A549 (cell line): ENCODE measurements around the gene TNS1. TPM values are rescaled to one million over a fixed set of nuclear protein-coding genes. Genes with fewer than 3 reads are reported as not detected.

Experiments
- ATAC-seq, 2 experiments: fragments of 200-7000 bp in 1 of 2; fragments of >200 bp in 1 of 2; cut with Nextera tagmentation in 1 of 2; cut with Tn5 transposase in 1 of 2; 3 replicates each; pipeline versions ENCODE4 v1.8.0 to v1.9.1; 2018 to 2020; ENCODE audit warnings: mild to moderate bottlenecking in 1 of 2, moderate library complexity in 1 of 2
- CTCF ChIA-PET: fragments of 300-600 bp; sonication (Branson Sonifier 250); formaldehyde crosslinking; extraction: SDS; loops from one replicate; lab custom pipeline; 2021; ENCODE audit warnings: antibody characterized with exemption, inconsistent platforms; lab: Yijun Ruan, JAX
- POLR2A ChIA-PET: fragments of 350-600 bp; formaldehyde crosslinking; extraction: SDS; loops from one replicate; lab custom pipeline; 2021; ENCODE audit warnings: antibody characterized with exemption, inconsistent platforms; lab: Yijun Ruan, JAX
- DNase-seq, 2 experiments: peaks; one replicate each; pipeline versions ENCODE4 v3.0.0 to v3.0.0-alpha.2; 2011 to 2016; ENCODE audit warnings: low read depth in 1 of 2, low spot score in 1 of 2
- FAIRE-seq: peaks from 2 replicates; lab custom pipeline; 2011; peaks lifted over from hg19 to GRCh38; lab: Jason Lieb, UNC
- H3K27ac ChIP-seq, 2 experiments: fragments of >200 bp; sonication (Bioruptor Twin); formaldehyde crosslinking; 3 replicates each; pipeline ENCODE4 v1.5.1; 2016 to 2017
- H3K4me1 ChIP-seq: fragments of >200 bp; sonication (Bioruptor Twin); formaldehyde crosslinking; 3 replicates; pipeline ENCODE4 v1.6.1; 2016
- H3K4me2 ChIP-seq: fragments of >200 bp; sonication (Bioruptor Twin); formaldehyde crosslinking; 3 replicates; pipeline ENCODE4 v1.6.1; 2016
- H3K4me3 ChIP-seq: fragments of >200 bp; sonication (Bioruptor Twin); formaldehyde crosslinking; 3 replicates; pipeline ENCODE4 v1.5.1; 2016
- H3K9me3 ChIP-seq: fragments of >200 bp; sonication (Bioruptor Twin); formaldehyde crosslinking; 3 replicates; pipeline ENCODE4 v1.6.1; 2016
- ATOH8 ChIP-seq: fragments of 250-450 bp; sonication (Bioruptor Pico); IDR thresholded peaks from 2 replicates; pipeline ENCODE4 v1.5.0; 2020; ENCODE audit warnings: low read depth, mild to moderate bottlenecking, moderate library complexity
- BHLHE40 ChIP-seq: IDR thresholded peaks from 2 replicates; pipeline ENCODE4 v1.6.1; 2012; ENCODE audit warnings: low read depth, low read length, inconsistent platforms
- CEBPB ChIP-seq, 2 experiments: fragments of >200 bp in 1 of 2; sonication (Bioruptor Twin) in 1 of 2; formaldehyde crosslinking in 1 of 2; IDR thresholded peaks; 2 replicates each; pipeline ENCODE4 v1.6.1; 2012 to 2016
- ELK1 ChIP-seq: fragments of 150-350 bp; IDR thresholded peaks from 2 replicates; pipeline ENCODE4 v1.6.1; 2014; ENCODE audit warnings: low read depth, mild to moderate bottlenecking, low read length
- EP300 ChIP-seq, 2 experiments: fragments of >200 bp; sonication (Bioruptor Twin); formaldehyde crosslinking; IDR thresholded peaks; 2 replicates in 1 of 2; 3 replicates in 1 of 2; pipeline ENCODE4 v1.6.1; 2016 to 2017
- ESRRA ChIP-seq: fragments of 150-350 bp; IDR thresholded peaks from 2 replicates; pipeline ENCODE4 v1.6.1; 2014; ENCODE audit warnings: mild to moderate bottlenecking, low read length, borderline replicate concordance
- FOXS1 ChIP-seq: fragments of 250-450 bp; sonication (Bioruptor Pico); IDR thresholded peaks from 2 replicates; pipeline ENCODE4 v1.5.0; 2020; ENCODE audit warnings: mild to moderate bottlenecking, moderate library complexity
- HOXB13 ChIP-seq: fragments of 250-450 bp; sonication (Bioruptor Pico); IDR thresholded peaks from 2 replicates; pipeline ENCODE4 v1.5.0; 2020; ENCODE audit warnings: low read depth, mild to moderate bottlenecking, moderate library complexity
- MAZ ChIP-seq: fragments of 150-350 bp; IDR thresholded peaks from 2 replicates; pipeline ENCODE4 v1.6.1; 2014; ENCODE audit warnings: antibody characterized with exemption, low read depth, low read length, borderline replicate concordance
- NFE2L2 ChIP-seq: fragments of 150-350 bp; conservative IDR thresholded peaks from 2 replicates; pipeline ENCODE4 v1.6.1; 2014; ENCODE audit warnings: low read length
- PHF8 ChIP-seq: fragments of 200-600 bp; sonication (generic); IDR thresholded peaks from 2 replicates; pipeline ENCODE4 v1.6.1; 2016; ENCODE audit warnings: low read depth, mild to moderate bottlenecking, antibody characterized with exemption, moderate library complexity, borderline replicate concordance
- POLR2AphosphoS2 ChIP-seq: conservative IDR thresholded peaks from 2 replicates; pipeline ENCODE4 v1.6.1; 2012; ENCODE audit warnings: low read length, improper control_type of control experiment, inconsistent platforms
- RAD21 ChIP-seq, 2 experiments: fragments of >200 bp in 1 of 2; sonication (Bioruptor Twin) in 1 of 2; formaldehyde crosslinking in 1 of 2; IDR thresholded peaks in 1 of 2; conservative IDR thresholded peaks in 1 of 2; 2 replicates in 1 of 2; 3 replicates in 1 of 2; pipeline ENCODE4 v1.6.1; 2012 to 2018; ENCODE audit warnings: inconsistent platforms in 1 of 2
- RARB ChIP-seq: fragments of 250-450 bp; sonication (Bioruptor Pico); IDR thresholded peaks from 2 replicates; pipeline ENCODE4 v1.8.0; 2021; ENCODE audit warnings: mild to moderate bottlenecking, moderate library complexity
- RNF2 ChIP-seq: fragments of 200-600 bp; sonication (generic); IDR thresholded peaks from 2 replicates; pipeline ENCODE4 v1.6.1; 2016; ENCODE audit warnings: low read depth, mild to moderate bottlenecking, antibody characterized with exemption, moderate library complexity, borderline replicate concordance
- SMC3 ChIP-seq: fragments of >200 bp; sonication (Bioruptor Twin); formaldehyde crosslinking; IDR thresholded peaks from 3 replicates; pipeline ENCODE4 v1.6.1; 2018; ENCODE audit warnings: inconsistent platforms
- ZC3H11A ChIP-seq: fragments of 450-650 bp; IDR thresholded peaks from 2 replicates; pipeline ENCODE4 v1.6.1; 2014; ENCODE audit warnings: antibody characterized with exemption, mild to moderate bottlenecking
- WGBS: methylation state at CpG from one replicate; pipeline ENCODE4 v1.1.6; 2017; ENCODE audit errors: missing lambda C conversion rate; 5-methylcytosine and 5-hydroxymethylcytosine counted together
- polyA plus RNA-seq, 4 experiments: library from polyadenylated mRNA; depleted of rRNA in 3 of 4; stranded (reverse); fragments of >200 nt; fragmentation: RNase III in 1 of 4; extraction: RNeasy Plus Mini Kit Qiagen cat#74134 plus additional on column Dnase treatment in 1 of 4; gene quantifications; 2 replicates in 3 of 4; 3 replicates in 1 of 4; pipeline ENCODE4 v1.2.3, GENCODE V29; 2011 to 2017
- TF ChIP-seq, protein P1 (sequence below): fragments of 450-650 bp; IDR thresholded peaks from 2 replicates; pipeline ENCODE4 v1.6.1; 2014; ENCODE audit warnings: antibody characterized with exemption
- TF ChIP-seq, protein P2 (sequence below): fragments of >200 bp; sonication (Bioruptor Twin); formaldehyde crosslinking; IDR thresholded peaks from 3 replicates; pipeline ENCODE4 v1.6.1; 2016
- TF ChIP-seq, protein P3 (sequence below): IDR thresholded peaks from 2 replicates; pipeline ENCODE4 v1.6.1; 2012
- TF ChIP-seq, protein P4 (sequence below): IDR thresholded peaks from 2 replicates; pipeline ENCODE4 v1.6.1; 2012
- TF ChIP-seq, protein P5 (sequence below): fragments of >200 bp; sonication (Bioruptor Twin); formaldehyde crosslinking; IDR thresholded peaks from 3 replicates; pipeline ENCODE4 v1.5.1; 2016

Gene TNS1
- polyA plus RNA-seq, 2 of the 4 experiments (the other 2 are of a cell fraction): 4.9 to 10.6 TPM

GRCh38 chr2:218040883-218041282 is 38.1 kb upstream of the TNS1 start:
- DNase-seq (no peak), FAIRE-seq (no peak), ATAC-seq (no peak)
- Histone ChIP-seq H3K27ac (no peak overlapping the region), H3K4me3 (no peak overlapping the region), H3K4me2 (no peak overlapping the region), H3K4me1 (no peaks in the 10 kb centered on the region), H3K9me3 (no peaks in the 10 kb centered on the region)
- ChIA-PET POLR2A (no interaction called here), CTCF (interaction anchor here (1.6 to 12.5 kb wide), 3 partner anchors 28 to 256 kb away, joined by 4 to 122 read pairs (median 32); partner anchors contain the start of gene RUFY4)
- TF ChIP-seq, protein P1, sequence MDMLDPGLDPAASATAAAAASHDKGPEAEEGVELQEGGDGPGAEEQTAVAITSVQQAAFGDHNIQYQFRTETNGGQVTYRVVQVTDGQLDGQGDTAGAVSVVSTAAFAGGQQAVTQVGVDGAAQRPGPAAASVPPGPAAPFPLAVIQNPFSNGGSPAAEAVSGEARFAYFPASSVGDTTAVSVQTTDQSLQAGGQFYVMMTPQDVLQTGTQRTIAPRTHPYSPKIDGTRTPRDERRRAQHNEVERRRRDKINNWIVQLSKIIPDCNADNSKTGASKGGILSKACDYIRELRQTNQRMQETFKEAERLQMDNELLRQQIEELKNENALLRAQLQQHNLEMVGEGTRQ: no peak
- TF ChIP-seq FOXS1 (CRISPR knock-in tag): no peak
- no peak for TF ChIP-seq BHLHE40
- TF ChIP-seq EP300 (IDR thresholded peaks at IDR 0.05): no peak
- no peak for TF ChIP-seq RAD21 (conservative IDR thresholded peaks at IDR 0.05 in 1 of 2, IDR thresholded peaks at IDR 0.05 in 1 of 2)
- TF ChIP-seq, protein P2, sequence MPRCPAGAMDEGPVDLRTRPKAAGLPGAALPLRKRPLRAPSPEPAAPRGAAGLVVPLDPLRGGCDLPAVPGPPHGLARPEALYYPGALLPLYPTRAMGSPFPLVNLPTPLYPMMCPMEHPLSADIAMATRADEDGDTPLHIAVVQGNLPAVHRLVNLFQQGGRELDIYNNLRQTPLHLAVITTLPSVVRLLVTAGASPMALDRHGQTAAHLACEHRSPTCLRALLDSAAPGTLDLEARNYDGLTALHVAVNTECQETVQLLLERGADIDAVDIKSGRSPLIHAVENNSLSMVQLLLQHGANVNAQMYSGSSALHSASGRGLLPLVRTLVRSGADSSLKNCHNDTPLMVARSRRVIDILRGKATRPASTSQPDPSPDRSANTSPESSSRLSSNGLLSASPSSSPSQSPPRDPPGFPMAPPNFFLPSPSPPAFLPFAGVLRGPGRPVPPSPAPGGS: no peak
- TF ChIP-seq, protein P3, sequence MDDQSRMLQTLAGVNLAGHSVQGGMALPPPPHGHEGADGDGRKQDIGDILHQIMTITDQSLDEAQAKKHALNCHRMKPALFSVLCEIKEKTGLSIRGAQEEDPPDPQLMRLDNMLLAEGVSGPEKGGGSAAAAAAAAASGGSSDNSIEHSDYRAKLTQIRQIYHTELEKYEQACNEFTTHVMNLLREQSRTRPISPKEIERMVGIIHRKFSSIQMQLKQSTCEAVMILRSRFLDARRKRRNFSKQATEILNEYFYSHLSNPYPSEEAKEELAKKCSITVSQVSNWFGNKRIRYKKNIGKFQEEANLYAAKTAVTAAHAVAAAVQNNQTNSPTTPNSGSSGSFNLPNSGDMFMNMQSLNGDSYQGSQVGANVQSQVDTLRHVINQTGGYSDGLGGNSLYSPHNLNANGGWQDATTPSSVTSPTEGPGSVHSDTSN: no peak
- TF ChIP-seq HOXB13: no peak
- no peak for TF ChIP-seq ESRRA
- WGBS: 2% methylated on average over 2 of the region's 2 CpGs

- no peak for FAIRE-seq
- CTCF ChIA-PET: interaction anchor here (8.6 to 12.5 kb wide), 2 partner anchors 248 to 253 kb away, joined by 75 to 122 read pairs; no protein-coding TSS in a partner anchor
- Histone ChIP-seq H3K27ac (no peak overlapping the region), H3K4me2 (no peak overlapping the region), H3K4me3 (no peak overlapping the region), H3K4me1 (no peaks in the 10 kb centered on the region), H3K9me3 (no peaks in the 10 kb centered on the region)
- no peak for DNase-seq
- POLR2A ChIA-PET: no interaction called here
- TF ChIP-seq FOXS1 (CRISPR knock-in tag) (no peak), SMC3 (no peak), ELK1 (no peak), MAZ (no peak), RNF2 (no peak), PHF8 (no peak), CEBPB (IDR thresholded peaks at IDR 0.05) (no peak), POLR2AphosphoS2 (no peak)
- TF ChIP-seq, all 56 proteins: peak for 0
- WGBS: 2% methylated on average over 2 of the region's 2 CpGs
- ATAC-seq: no peak
Observed at GRCh38 chr2:218039171-218039570, 36.4 kb upstream of the TNS1 start.

GRCh38 chr2:218036371-218036770 is 33.6 kb upstream of the TNS1 start:
- CTCF ChIA-PET: interaction anchor here (2.2 to 12.5 kb wide), 3 partner anchors 32 to 251 kb away, joined by 5 to 122 read pairs (median 75); partner anchors contain the start of gene RUFY4
- no peak for DNase-seq
- H3K27ac ChIP-seq: no peak overlapping the region
- H3K4me2 ChIP-seq: no peak overlapping the region
- FAIRE-seq: no peak
- 28% methylated on average over 5 of the region's 5 CpGs for WGBS
- H3K4me3 ChIP-seq: no peak overlapping the region
- no peak for TF ChIP-seq RARB
- TF ChIP-seq, protein P4, sequence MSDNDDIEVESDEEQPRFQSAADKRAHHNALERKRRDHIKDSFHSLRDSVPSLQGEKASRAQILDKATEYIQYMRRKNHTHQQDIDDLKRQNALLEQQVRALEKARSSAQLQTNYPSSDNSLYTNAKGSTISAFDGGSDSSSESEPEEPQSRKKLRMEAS: no peak
- no peak for TF ChIP-seq NFE2L2
- no peak for TF ChIP-seq ZC3H11A
- TF ChIP-seq, protein P5, sequence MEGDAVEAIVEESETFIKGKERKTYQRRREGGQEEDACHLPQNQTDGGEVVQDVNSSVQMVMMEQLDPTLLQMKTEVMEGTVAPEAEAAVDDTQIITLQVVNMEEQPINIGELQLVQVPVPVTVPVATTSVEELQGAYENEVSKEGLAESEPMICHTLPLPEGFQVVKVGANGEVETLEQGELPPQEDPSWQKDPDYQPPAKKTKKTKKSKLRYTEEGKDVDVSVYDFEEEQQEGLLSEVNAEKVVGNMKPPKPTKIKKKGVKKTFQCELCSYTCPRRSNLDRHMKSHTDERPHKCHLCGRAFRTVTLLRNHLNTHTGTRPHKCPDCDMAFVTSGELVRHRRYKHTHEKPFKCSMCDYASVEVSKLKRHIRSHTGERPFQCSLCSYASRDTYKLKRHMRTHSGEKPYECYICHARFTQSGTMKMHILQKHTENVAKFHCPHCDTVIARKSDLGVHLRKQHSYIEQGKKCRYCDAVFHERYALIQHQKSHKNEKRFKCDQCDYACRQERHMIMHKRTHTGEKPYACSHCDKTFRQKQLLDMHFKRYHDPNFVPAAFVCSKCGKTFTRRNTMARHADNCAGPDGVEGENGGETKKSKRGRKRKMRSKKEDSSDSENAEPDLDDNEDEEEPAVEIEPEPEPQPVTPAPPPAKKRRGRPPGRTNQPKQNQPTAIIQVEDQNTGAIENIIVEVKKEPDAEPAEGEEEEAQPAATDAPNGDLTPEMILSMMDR: no peak
- TF ChIP-seq RNF2: no peak
- no peak for TF ChIP-seq ATOH8
- peaks cover 4% of the 10 kb centered on the region; the same call in 1 of the 3 replicates for H3K4me1 ChIP-seq
- POLR2A ChIA-PET: no interaction called here
- H3K9me3 ChIP-seq: no peaks in the 10 kb centered on the region
- no peak for ATAC-seq
